Glomerular endothelial cell (primary cell): ENCODE data around the gene GABARAPL2. TPM values are rescaled to one million over a fixed set of nuclear protein-coding genes. Genes with fewer than 3 reads are reported as not detected.

Source experiments
- total RNA-seq: library from RNA; depleted of rRNA; stranded (reverse); fragments of >200 nt; gene quantifications from 2 replicates; pipeline ENCODE4 v1.2.3, GENCODE V29; 2015

The GABARAPL2 gene
- total RNA-seq, 1 donor from 2014 or later: 118 TPM

Other genes starting within 250 kb of the GABARAPL2 start
- gene CFDP1, start 132.9 kb upstream of the GABARAPL2 start, total RNA-seq: 69.7 and 74.8 TPM in 2 replicates
- 10.1 and 22.6 TPM in 2 replicates for gene TMEM170A, start 101.7 kb upstream of the GABARAPL2 start, total RNA-seq
- 0.34 and 1.5 TPM in 2 replicates for gene CHST6, start 70.9 kb upstream of the GABARAPL2 start, total RNA-seq
- gene CHST5, start 30.3 kb upstream of the GABARAPL2 start, total RNA-seq: 0.12 TPM in 1 of 2 replicates, not detected in the other
- gene TMEM231, start 10.1 kb upstream of the GABARAPL2 start, total RNA-seq: 5.6 and 14.3 TPM in 2 replicates
- gene ADAT1, start 56.9 kb downstream of the GABARAPL2 start, total RNA-seq: 42.5 and 120 TPM in 2 replicates
- 157 and 159 TPM in 2 replicates for gene KARS1, start 81.3 kb downstream of the GABARAPL2 start, total RNA-seq
- gene TERF2IP, start 81.4 kb downstream of the GABARAPL2 start, total RNA-seq: 46.3 and 69.3 TPM in 2 replicates
- gene CPHXL2, start 110.6 kb downstream of the GABARAPL2 start, total RNA-seq: not detected in 2 replicates
- gene DUXB, start 135.1 kb downstream of the GABARAPL2 start, total RNA-seq: not detected in 2 replicates
- not detected in 2 replicates for gene CPHXL, start 160.1 kb downstream of the GABARAPL2 start, total RNA-seq